Neutrophil (primary cell): ENCODE measurements around the gene RNU2-63P.
"Not testable (repeated sequence)": the region's sequence is repeated elsewhere in the genome, so short reads cannot be mapped to it uniquely, and the experiment has no call there.

Experiments used
- H3K27ac ChIP-seq: fragments of 200-600 bp; sonication (generic); 2 replicates; pipeline ENCODE4 v1.5.1; 2016; ENCODE audit warnings: mild to moderate bottlenecking, moderate library complexity
- H3K27me3 ChIP-seq: fragments of 200-600 bp; sonication (generic); 2 replicates; pipeline ENCODE4 v1.6.0; 2016; ENCODE audit warnings: mild to moderate bottlenecking
- H3K36me3 ChIP-seq: fragments of 200-600 bp; sonication (generic); 2 replicates; pipeline ENCODE4 v1.5.1; 2017
- H3K4me1 ChIP-seq, 2 experiments: fragments of 200-600 bp in 1 of 2; sonication (generic) in 1 of 2; 1 replicate in 1 of 2; 2 replicates in 1 of 2; pipeline versions ENCODE4 v1.5.1 to v1.6.1; 2013 to 2016; ENCODE audit warnings: low read depth in 1 of 2, low read length in 1 of 2, mild to moderate bottlenecking in 1 of 2, moderate library complexity in 1 of 2; ENCODE audit not compliant: control insufficient read depth in 1 of 2, insufficient read depth in 1 of 2
- H3K4me3 ChIP-seq, 2 experiments: fragments of 200-600 bp in 1 of 2; sonication (generic) in 1 of 2; 1 replicate in 1 of 2; 2 replicates in 1 of 2; pipeline ENCODE4 v1.5.1; 2013 to 2016; ENCODE audit warnings: low read depth in 1 of 2, low read length in 1 of 2, mild to moderate bottlenecking in 1 of 2, moderate library complexity in 1 of 2
- H3K9me3 ChIP-seq: fragments of 200-600 bp; sonication (generic); 2 replicates; pipeline ENCODE4 v1.5.1; 2016

The RNU2-63P gene

DNA sequence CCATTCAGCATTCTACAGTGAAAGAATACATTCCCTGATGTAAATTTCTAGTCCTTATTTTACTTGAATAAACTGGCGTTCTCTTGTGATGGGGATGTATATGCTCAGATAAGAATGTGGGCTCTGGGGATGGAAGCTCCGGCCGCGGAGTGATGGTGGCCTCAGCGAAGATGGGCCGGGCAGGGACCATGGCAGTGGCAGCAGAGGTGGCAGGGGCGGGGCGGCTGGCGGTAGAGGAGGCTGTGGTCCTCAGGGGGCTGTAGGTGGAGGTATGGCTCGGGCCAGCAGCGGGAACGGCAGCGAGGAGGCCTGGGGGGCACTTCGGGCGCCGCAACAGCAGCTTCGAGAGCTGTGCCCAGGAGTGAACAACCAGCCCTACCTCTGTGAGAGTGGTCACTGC, 44.0 kb downstream of the RNU2-63P start:
- H3K27ac ChIP-seq, H3K9me3 ChIP-seq, H3K4me3 ChIP-seq, H3K36me3 ChIP-seq, H3K27me3 ChIP-seq, H3K4me1 ChIP-seq: not testable (repeated sequence)
